Kidney (tissue), 14 donors: ENCODE data around the gene ZKSCAN4. TPM values are rescaled to one million over a fixed set of nuclear protein-coding genes. Genes with fewer than 3 reads are reported as not detected.

Source experiments
- DNase-seq, 5 donors: peaks; one replicate each; pipeline ENCODE4 v3.0.0-alpha.2; 2013 to 2020
- FAIRE-seq: peaks from 2 replicates; lab custom pipeline; 2012; peaks lifted over from hg19 to GRCh38; lab: Jason Lieb, UNC
- H3K27ac ChIP-seq, 2 donors: one replicate each; pipeline ENCODE4 v1.7.0; 2013; ENCODE audit warnings: low read depth in 2 of 2, low read length in 2 of 2, inconsistent platforms in 1 of 2
- H3K27me3 ChIP-seq: one replicate; pipeline ENCODE4 v1.7.1; 2013; ENCODE audit warnings: low read length, inconsistent platforms; ENCODE audit not compliant: control insufficient read depth, insufficient read depth
- H3K36me3 ChIP-seq, 3 donors: one replicate each; pipeline versions ENCODE4 v1.7.0 to v1.7.1; 2013; ENCODE audit warnings: low read length in 3 of 3, control low read depth in 1 of 3, inconsistent platforms in 1 of 3; ENCODE audit not compliant: insufficient read depth in 3 of 3, control insufficient read depth in 2 of 3
- H3K4me1 ChIP-seq, 3 donors: one replicate each; pipeline versions ENCODE4 v1.7.0 to v1.7.1; 2013; ENCODE audit warnings: low read length in 3 of 3, inconsistent platforms in 1 of 3, low read depth in 1 of 3; ENCODE audit not compliant: control insufficient read depth in 2 of 3, insufficient read depth in 2 of 3
- H3K4me3 ChIP-seq, 3 donors: one replicate each; pipeline versions ENCODE4 v1.7.0 to v1.8.1; 2013; ENCODE audit warnings: low read length in 3 of 3, control low read depth in 1 of 3, inconsistent platforms in 1 of 3
- H3K9ac ChIP-seq, 3 donors: one replicate each; pipeline versions ENCODE4 v1.7.0 to v1.7.1; 2013; ENCODE audit warnings: low read length in 3 of 3, control low read depth in 1 of 3, inconsistent platforms in 1 of 3
- H3K9me3 ChIP-seq, 3 donors: one replicate each; pipeline versions ENCODE4 v1.7.0 to v1.7.1; 2013; ENCODE audit warnings: low read length in 3 of 3, control low read depth in 1 of 3, inconsistent platforms in 1 of 3; ENCODE audit not compliant: control insufficient read depth in 2 of 3, insufficient read depth in 1 of 3
- intact Hi-C: fragments of 100-400 bp; cut with DNase I; formaldehyde crosslinking; loops from one replicate; pipeline ENCODE4 v1.11.1; 2022
- polyA plus RNA-seq: library from polyadenylated mRNA; stranded (reverse); fragments of 350-450 nt; fragmentation: Illumina TruSeq; extraction: RNeasy Lipid Tissue Mini Kit (QIAGEN cat#74804); gene quantifications from one replicate; pipeline ENCODE4 v1.2.3, GENCODE V29; 2014; ENCODE audit warnings: low read depth, low replicate concordance; ENCODE audit not compliant: insufficient read depth
- total RNA-seq: library from RNA; stranded (reverse); fragmentation: NEBNext Ultra II Directional; extraction: Animal tissue kit (Norgen Biotek cat#: 25700); gene quantifications from one replicate; pipeline ENCODE4 v1.2.1, GENCODE V29; 2021
- TF ChIP-seq, protein P1 (sequence below): IDR thresholded peaks from 3 replicates; pipeline ENCODE4 v1.5.1; 2012; ENCODE audit warnings: mild to moderate bottlenecking, moderate library complexity, borderline replicate concordance; ENCODE audit not compliant: insufficient read depth; ENCODE audit errors: extremely low read depth
- donor health status: control.
- donor health status: control.
- donor health status: control.
- donor health status: control.
- donor health status: control.
- donor health status: DM: yes; HTN: yes; CAD: no.
- donor health status: Normal renal cell carcinoma (clear cell type).

Gene ZKSCAN4
- total and polyA plus RNA-seq, 2 donors from 2014 or later: 3.9 to 7.4 TPM

- no peaks in the 10 kb centered on the region for H3K4me1 ChIP-seq
- no peak overlapping the region for H3K9ac ChIP-seq
- no peak for FAIRE-seq
- H3K27ac ChIP-seq: no peak overlapping the region
- TF ChIP-seq, protein P1, sequence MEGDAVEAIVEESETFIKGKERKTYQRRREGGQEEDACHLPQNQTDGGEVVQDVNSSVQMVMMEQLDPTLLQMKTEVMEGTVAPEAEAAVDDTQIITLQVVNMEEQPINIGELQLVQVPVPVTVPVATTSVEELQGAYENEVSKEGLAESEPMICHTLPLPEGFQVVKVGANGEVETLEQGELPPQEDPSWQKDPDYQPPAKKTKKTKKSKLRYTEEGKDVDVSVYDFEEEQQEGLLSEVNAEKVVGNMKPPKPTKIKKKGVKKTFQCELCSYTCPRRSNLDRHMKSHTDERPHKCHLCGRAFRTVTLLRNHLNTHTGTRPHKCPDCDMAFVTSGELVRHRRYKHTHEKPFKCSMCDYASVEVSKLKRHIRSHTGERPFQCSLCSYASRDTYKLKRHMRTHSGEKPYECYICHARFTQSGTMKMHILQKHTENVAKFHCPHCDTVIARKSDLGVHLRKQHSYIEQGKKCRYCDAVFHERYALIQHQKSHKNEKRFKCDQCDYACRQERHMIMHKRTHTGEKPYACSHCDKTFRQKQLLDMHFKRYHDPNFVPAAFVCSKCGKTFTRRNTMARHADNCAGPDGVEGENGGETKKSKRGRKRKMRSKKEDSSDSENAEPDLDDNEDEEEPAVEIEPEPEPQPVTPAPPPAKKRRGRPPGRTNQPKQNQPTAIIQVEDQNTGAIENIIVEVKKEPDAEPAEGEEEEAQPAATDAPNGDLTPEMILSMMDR: no peak
- H3K9me3 ChIP-seq: no peaks in the 10 kb centered on the region
- H3K36me3 ChIP-seq: no peaks in the 10 kb centered on the region
- intact Hi-C loops: no loop called here
- peaks cover 82% of the 10 kb centered on the region for H3K27me3 ChIP-seq
- no peak overlapping the region for H3K4me3 ChIP-seq
- DNase-seq: no peak
Observed at GRCh38 chr6:28209753-28210535, 42.1 kb downstream of the ZKSCAN4 start.

DNA sequence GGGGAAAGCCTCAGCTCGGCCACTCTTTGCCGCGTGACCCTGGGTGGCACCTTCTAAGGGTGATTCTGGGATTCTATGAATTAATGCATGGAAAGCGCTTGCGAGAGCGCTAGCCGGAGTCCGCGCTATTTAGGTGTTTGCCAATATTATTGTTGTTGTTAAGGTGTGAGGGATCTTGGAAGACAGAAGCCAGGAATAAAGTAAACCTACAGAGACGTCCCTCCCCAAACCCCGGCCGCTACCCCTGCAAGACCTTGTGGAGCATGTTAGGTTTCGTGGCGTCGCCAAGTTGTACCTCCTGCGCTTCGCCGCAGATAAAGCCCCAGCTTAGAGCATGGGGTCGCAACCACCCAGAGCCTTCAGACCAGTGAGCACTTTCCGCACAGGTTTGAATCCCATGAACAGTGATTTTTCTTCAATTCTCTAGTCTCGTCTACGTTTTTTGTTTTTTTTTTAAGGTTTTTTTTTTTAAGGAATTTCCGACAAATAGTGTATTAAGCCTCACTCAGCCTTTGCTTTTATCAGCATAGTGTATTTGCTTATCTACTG is 43.9 kb downstream of the ZKSCAN4 start:
- Histone ChIP-seq H3K27me3 (peaks cover 74% of the 10 kb centered on the region), H3K36me3 (no peaks in the 10 kb centered on the region), H3K9me3 (peaks cover 0 to 3% (median 3%) of the 10 kb centered on the region in 3 donors), H3K4me1 (no peaks in the 10 kb centered on the region), H3K4me3 (no peak overlapping the region), H3K27ac (no peak overlapping the region), H3K9ac (no peak overlapping the region)
- peak in 3 of 5 donors; percentile 22 to 61 (median 36) for DNase-seq
- TF ChIP-seq, protein P1: no peak
- no peak for FAIRE-seq
- intact Hi-C loops: no loop called here

- Histone ChIP-seq H3K36me3 (no peaks in the 10 kb centered on the region), H3K27ac (no peak overlapping the region), H3K4me1 (no peaks in the 10 kb centered on the region), H3K27me3 (peaks cover 69% of the 10 kb centered on the region), H3K9ac (no peak overlapping the region), H3K4me3 (no peak overlapping the region), H3K9me3 (peaks cover 0 to 5% (median 5%) of the 10 kb centered on the region in 3 donors)
- TF ChIP-seq, protein P1: no peak
- DNase-seq: peak in 3 of 5 donors; percentile 42 to 59 (median 56)
- no peak for FAIRE-seq
- intact Hi-C loops: no loop called here
Observed at GRCh38 chr6:28207510-28208110, 44.5 kb downstream of the ZKSCAN4 start.
